Measurements from ENCODE around the gene ERGIC2.

Gene ERGIC2

GRCh38 chr12:29287622-29288021, 93.3 kb downstream of the ERGIC2 start:
- H3K4me3 ChIP-seq (ENCODE audit: low read depth, low read length): no peak overlapping the region
- DNase-seq (ENCODE audit: low read depth): no peak
- TF ChIP-seq CTCF (conservative IDR thresholded peaks at IDR 0.05; ENCODE audit: low read depth, low read length): no peak
